Measurements from ENCODE around the gene BTBD2.

GRCh38 chr19:2036424-2036823 lies 20.9 kb upstream of the BTBD2 start:
- no peak for TF ChIP-seq CTCF (IDR thresholded peaks at IDR 0.05)
- TF ChIP-seq POLR2A (IDR thresholded peaks at IDR 0.05), result no peak

All from adrenal gland (tissue), 5 donors.